GM19238 (cell line): ENCODE data around the gene GTF2IRD2.
"Not testable (repeated sequence)": the region's sequence is repeated elsewhere in the genome, so short reads cannot be mapped to it uniquely, and the experiment has no call there.

Experiments used
- DNase-seq: peaks from one replicate; pipeline ENCODE4 v3.0.0; 2011; ENCODE audit warnings: low spot score; ENCODE audit not compliant: insufficient read length

Gene GTF2IRD2

DNA sequence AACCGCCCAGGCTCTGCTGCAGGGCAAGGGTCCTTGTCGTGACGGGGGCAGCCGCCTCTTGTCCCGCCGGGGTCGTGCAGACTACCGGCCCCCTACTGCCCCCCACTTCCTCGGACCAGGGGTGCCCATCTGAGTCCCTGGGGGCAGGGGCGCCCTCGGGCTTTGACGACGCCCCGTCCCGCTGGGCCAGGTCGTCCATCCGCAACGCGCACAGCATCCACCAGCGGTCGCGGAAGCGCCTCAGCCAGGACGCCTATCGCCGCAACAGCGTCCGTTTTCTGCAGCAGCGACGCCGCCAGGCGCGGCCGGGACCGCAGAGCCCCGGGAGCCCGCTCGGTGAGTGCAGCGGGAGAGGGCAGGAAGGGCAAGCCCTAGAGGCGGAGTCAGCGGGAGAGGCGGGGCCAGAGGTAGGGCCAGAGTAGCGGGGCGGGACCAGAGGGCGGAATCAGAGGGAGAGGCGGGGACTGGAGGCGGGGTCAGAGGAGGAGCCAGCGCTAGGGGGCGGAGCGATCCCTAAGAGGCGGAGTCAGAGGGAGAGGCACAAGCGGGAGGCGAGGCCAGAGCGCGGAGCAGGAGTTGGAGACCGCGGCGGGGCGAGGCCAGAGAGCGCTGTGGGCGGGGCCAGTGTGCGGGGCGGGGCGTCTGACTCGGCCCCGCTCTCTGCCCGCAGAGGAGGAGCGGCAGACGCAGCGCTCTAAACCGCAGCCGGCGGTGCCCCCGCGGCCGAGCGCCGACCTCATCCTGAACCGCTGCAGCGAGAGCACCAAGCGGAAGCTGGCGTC is 62.8 kb downstream of the GTF2IRD2 start:
- DNase-seq = not testable (repeated sequence)

- DNase-seq = not testable (repeated sequence)
Measured at GRCh38 chr7:74783595-74783994, 67.8 kb downstream of the GTF2IRD2 start.

GRCh38 chr7:74781746-74782145 is 69.7 kb downstream of the GTF2IRD2 start:
- not testable (repeated sequence) for DNase-seq

- DNase-seq = not testable (repeated sequence)
Measured at GRCh38 chr7:74779053-74779452, 72.4 kb downstream of the GTF2IRD2 start.

DNA sequence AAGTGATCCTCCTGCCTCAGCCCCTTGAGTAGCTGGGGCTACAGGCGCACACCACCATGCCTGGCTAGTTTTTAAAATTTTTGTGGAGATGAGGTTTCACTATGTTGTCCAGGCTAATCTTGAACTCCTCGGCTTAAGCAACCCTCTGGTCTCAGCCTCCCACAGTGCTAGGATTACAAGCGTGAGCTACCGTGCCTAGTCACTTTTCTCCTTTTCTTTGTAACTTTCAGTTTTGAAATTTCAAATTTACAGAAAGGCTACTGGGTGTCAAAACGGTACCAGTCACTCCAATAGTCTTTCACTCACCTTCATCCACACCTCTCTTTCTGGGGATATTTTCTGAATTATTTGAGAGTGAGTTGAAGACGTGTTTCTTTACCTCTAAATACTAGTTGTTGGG is 76.3 kb downstream of the GTF2IRD2 start:
- not testable (repeated sequence) for DNase-seq

GRCh38 chr7:74773760-74774750 is 77.3 kb downstream of the GTF2IRD2 start, which contains the start of gene NCF1:
Gene NCF1 (plus strand): TSS chr7:74774011. CDS start chr7:74774032, 21 bp downstream.
- DNase-seq = not testable (repeated sequence)

GRCh38 chr7:74772093-74772492 is 79.3 kb downstream of the GTF2IRD2 start:
- DNase-seq = not testable (repeated sequence)

DNA sequence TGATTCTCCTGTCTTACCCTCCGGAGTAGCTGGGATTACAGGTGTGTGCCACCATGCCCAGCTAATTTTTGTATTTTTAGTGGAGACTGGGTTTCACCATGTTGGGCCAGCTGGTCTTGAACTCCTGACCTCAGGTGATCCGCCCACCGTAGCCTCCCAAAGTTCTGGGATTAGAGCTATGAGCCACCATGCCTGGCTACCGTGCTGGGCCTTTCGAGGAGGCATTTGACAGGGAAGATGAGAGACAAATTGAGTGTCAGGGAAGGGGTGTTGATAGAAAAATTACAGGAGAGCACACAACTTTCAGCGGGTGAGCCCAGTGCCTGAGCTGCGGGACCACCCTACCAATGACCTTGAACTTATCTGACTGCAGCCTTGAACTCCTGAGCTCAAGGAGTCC is 81.3 kb downstream of the GTF2IRD2 start:
- not testable (repeated sequence) for DNase-seq

DNA sequence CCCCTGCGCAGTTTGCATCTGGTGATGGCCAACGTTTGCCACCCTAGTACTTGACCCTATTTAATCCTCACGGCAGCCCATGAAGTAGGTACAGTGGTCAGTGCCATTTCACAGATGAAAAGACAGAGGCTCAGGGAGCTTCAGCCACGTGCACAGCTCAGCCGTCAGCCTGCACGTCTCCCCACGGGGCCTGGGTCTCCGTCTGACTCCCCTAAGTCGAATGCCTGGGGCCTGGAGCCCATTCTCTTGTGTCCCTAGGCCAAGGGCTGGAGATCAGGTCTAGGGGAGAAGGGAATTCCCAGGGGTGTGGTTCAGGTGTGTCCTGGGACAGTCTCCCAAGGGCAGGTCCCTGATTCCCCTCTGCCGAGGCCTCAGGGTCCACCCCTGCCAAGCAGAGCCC is 84.4 kb downstream of the GTF2IRD2 start:
- not testable (repeated sequence) for DNase-seq

DNA sequence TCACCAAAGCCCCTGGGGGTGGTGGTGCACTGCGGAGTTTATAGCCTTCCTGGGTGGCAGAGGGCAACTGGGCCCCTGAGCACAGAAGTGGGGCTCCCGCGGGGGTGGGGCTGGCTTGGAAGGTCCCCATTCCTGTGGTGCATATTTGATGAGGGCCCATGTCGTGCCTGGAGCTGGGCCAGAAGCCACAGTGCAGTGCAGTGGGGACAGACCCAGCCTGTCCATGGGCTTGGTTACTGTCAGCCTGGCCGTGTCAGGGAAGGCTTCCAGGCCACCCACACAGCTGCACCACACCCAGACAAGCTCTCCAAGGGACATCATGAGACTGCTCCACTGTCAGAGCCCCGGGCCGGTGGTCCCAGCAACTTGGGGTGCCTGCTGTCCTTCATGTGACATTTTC is 84.9 kb downstream of the GTF2IRD2 start:
- not testable (repeated sequence) for DNase-seq

DNA sequence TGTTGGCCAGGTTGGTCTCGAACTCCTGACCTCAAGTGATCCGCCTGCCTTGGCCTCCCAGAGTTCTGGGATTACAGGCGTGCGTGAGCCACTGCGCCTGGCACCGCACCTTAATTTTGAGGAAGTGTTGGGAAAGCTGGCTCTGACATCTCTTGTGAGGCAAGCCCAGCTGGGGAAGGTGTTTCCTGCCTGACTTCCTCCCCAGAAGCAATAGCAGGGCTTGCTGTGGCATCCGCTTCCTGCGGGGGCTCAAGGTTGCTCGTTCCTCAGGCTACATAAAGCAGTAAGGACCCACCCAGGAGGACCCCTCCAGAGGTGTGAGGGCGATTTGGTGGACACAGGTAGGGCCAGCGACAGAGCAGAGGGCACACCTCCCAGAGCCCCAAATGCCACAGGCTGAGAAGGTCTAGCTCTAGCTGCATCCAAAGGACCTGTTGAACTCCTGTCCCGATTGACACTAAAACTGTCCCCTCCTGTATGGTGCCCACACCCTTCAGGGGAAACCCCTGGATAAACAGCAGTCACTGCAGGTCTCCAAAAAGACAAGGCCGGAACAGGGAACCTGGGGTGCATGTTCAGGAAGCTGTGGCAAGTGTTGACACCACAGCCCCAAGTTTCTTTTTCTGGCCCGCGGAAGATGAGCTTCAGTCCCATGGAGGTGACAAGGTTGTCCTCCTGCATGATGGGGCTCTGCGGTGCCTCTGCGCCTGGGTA is 86.0 kb downstream of the GTF2IRD2 start:
- not testable (repeated sequence) for DNase-seq

DNA sequence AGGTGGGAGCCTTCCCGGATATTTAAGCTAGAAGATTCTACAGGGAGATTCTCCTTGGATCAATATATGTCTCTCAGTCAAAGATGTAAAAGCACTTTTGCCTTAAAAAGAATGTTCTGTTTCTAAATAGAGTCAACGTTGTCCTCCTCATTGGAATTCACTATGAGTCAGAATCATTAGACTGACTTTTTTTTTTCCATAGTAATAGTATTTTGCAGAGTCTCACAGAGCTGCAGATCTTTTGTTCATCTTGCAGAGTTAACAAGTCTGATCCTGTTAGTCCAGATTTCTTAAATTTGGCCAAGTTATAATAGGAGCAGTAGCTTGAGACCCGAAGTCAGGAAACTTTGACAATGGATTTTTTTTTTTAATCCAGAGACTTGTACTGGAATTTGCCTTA is 92.4 kb downstream of the GTF2IRD2 start:
- DNase-seq = not testable (repeated sequence)

DNA sequence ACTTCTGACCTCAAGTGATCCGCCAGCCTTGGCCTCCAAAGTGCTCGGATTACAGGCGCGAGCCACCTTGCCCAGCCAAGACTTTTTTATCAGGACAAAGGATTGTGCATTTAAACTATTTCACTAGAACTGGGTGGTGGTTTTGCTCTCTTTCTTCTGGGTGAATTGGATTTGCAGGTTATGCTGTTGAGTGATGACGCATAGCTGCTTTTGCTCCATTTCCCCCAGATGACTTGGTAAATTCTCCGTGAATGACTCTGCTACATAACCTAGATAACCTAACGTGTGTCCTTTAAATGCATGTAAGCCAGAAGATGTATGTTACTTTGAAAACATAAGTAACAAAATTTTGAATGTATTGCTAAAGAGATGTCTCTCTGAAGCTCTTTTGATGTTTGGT is 93.1 kb downstream of the GTF2IRD2 start:
- not testable (repeated sequence) for DNase-seq

GRCh38 chr7:74756673-74757072 is 94.7 kb downstream of the GTF2IRD2 start:
- DNase-seq = not testable (repeated sequence)

- DNase-seq = not testable (repeated sequence)
Measured at GRCh38 chr7:74753921-74754482, 97.4 kb downstream of the GTF2IRD2 start.
